ENCODE results near the gene EPHA8.

GRCh38 chr1:22615886-22616285 is 52.6 kb downstream of the EPHA8 start:
- TF ChIP-seq CTCF (IDR thresholded peaks at IDR 0.05): no peak
- no peak for TF ChIP-seq POLR2A (IDR thresholded peaks at IDR 0.05)

Data from adrenal gland (tissue), 5 donors.